ENCODE results near the gene MBP.

Gene MBP

GRCh38 chr18:77067291-77068061 lies 65.1 kb downstream of the MBP start:
- peaks cover 39% of the 10 kb centered on the region for H3K4me1 Mint-ChIP-seq
- H3K27ac Mint-ChIP-seq = peak overlapping the region; percentile 81
- H3K4me3 Mint-ChIP-seq = no peak overlapping the region

GRCh38 chr18:77066689-77067088 lies 65.9 kb downstream of the MBP start:
- no peaks in the 10 kb centered on the region for H3K36me3 Mint-ChIP-seq (ENCODE audit: low read depth)
- H3K4me1 Mint-ChIP-seq = peaks cover 46% of the 10 kb centered on the region
- peak overlapping the region; percentile 71 for H3K27ac Mint-ChIP-seq
- no peaks in the 10 kb centered on the region for H3K9me3 Mint-ChIP-seq
- no peak for DNase-seq
- no peak overlapping the region for H3K4me3 Mint-ChIP-seq
- TF ChIP-seq CTCF (IDR thresholded peaks at IDR 0.05) = no peak
- H3K27me3 Mint-ChIP-seq (ENCODE audit: low read depth, poor library complexity) = peaks cover 7% of the 10 kb centered on the region

More at GRCh38 chr18:77067291-77068061, 65.1 kb downstream of the MBP start:
- TF ChIP-seq CTCF (IDR thresholded peaks at IDR 0.05) = no peak
- H3K9me3 Mint-ChIP-seq = no peaks in the 10 kb centered on the region
- no peaks in the 10 kb centered on the region for H3K36me3 Mint-ChIP-seq (ENCODE audit: low read depth)
- H3K27me3 Mint-ChIP-seq (ENCODE audit: low read depth, poor library complexity) = peaks cover 3% of the 10 kb centered on the region
- DNase-seq = no peak

- Mint-ChIP-seq H3K9me3 (no peaks in the 10 kb centered on the region), H3K27me3 (ENCODE audit: low read depth, poor library complexity) (peaks cover 7% of the 10 kb centered on the region), H3K27ac (no peak overlapping the region), H3K4me3 (no peak overlapping the region), H3K4me1 (peaks cover 52% of the 10 kb centered on the region), H3K36me3 (ENCODE audit: low read depth) (no peaks in the 10 kb centered on the region)
- no peak for TF ChIP-seq CTCF (IDR thresholded peaks at IDR 0.05)
- no peak for DNase-seq
Observed at GRCh38 chr18:77066101-77066500, 66.5 kb downstream of the MBP start.

GRCh38 chr18:77065221-77065981 lies 67.2 kb downstream of the MBP start:
- Mint-ChIP-seq H3K9me3 (no peaks in the 10 kb centered on the region), H3K36me3 (ENCODE audit: low read depth) (no peaks in the 10 kb centered on the region), H3K27ac (no peak overlapping the region), H3K27me3 (ENCODE audit: low read depth, poor library complexity) (peaks cover 7% of the 10 kb centered on the region), H3K4me1 (peaks cover 52% of the 10 kb centered on the region), H3K4me3 (no peak overlapping the region)
- no peak for TF ChIP-seq CTCF (IDR thresholded peaks at IDR 0.05)
- no peak for DNase-seq

- no peak for TF ChIP-seq CTCF (IDR thresholded peaks at IDR 0.05)
Observed at GRCh38 chr18:77063260-77063659, 69.3 kb downstream of the MBP start.

More at GRCh38 chr18:77063260-77063659, 69.3 kb downstream of the MBP start:
- DNase-seq = no peak
- Mint-ChIP-seq H3K27me3 (ENCODE audit: low read depth, poor library complexity) (peaks cover 7% of the 10 kb centered on the region), H3K27ac (no peak overlapping the region), H3K9me3 (no peaks in the 10 kb centered on the region), H3K36me3 (ENCODE audit: low read depth) (no peaks in the 10 kb centered on the region), H3K4me1 (peaks cover 38% of the 10 kb centered on the region), H3K4me3 (no peak overlapping the region)
